HS-5 (cell line): ENCODE results near the gene SHISAL1.
"Not testable (repeated sequence)": the region's sequence is repeated elsewhere in the genome, so short reads cannot be mapped to it uniquely, and the experiment has no call there.

Experiments used
- DNase-seq: peaks from one replicate; pipeline ENCODE4 v3.0.0-alpha.2; 2012; ENCODE audit warnings: low read depth

Gene SHISAL1

DNA sequence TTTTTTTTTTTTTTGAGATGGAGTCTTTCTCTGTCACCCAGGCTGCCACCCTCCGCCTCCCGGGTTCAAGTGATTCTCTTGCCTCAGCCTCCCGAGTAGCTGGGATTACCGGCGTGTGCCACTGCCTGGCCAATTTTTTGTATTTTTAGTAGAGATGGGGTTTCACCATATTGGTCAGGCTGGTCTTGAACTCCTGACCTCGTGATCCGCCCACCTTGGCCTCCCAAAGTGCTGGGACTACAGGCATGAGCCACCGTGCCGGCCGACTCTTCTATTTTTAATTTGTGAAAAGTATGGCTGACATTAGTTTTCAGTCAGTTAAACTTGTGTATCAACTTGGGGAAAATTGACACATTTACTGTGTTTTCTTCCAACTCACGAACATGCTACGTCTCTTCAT is 78.4 kb downstream of the SHISAL1 start:
- not testable (repeated sequence) for DNase-seq

DNA sequence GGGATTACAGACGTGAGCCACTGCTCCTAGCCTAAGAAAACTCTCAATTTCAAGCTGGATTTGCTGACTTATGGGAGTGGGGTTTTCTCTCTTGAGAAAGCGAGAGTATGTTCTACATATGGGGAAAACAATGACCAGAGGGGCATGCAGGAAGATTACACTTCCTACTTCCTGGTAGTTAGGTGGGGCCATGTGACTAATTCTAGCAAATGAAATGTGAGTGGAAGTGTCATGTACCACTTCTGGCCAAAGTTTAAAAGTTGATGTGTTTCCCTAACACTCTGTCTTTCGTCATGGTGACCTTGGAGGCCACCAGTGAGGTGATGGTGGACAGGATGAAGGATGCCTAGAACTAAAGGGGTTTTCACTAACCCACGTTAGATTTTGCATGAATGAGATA is 81.5 kb downstream of the SHISAL1 start:
- DNase-seq: no peak

DNA sequence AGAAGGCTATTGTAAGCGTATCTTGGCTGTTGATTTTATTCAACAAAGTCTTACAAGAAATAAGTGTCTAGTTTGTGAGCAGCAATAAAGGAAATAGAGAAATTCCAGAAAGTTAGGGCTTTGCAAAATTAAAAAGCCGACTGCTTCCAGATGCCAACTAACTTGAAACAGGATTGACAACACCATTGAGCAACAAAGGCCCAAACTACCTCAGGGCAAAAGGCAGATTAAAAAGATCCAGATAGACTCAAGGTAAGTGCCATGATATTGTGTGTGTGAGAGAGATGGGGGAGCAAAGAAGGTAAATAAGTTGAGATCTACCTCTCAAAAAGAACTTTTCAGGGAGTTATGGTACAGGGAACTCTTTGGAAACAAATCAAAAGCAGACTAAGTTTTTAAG is 82.9 kb downstream of the SHISAL1 start:
- no peak for DNase-seq

DNA sequence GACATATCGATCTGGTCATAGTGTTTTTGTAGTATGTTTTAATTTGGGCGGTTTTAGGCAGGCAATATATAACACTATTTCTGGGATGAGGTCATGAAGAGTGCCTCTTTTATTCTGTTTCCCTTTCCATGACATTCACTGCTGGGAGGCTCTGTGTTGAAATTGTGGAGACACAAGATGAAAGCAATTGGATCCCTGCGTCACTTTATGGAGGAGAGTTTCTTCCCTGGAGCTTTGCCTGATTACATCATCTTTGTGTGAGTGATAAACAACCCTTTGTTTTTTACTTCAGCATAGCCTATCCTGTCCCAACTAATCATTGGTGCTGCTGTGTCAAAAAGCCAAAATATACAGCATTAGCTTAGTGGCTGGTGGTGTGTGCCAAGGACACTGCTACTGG is 83.4 kb downstream of the SHISAL1 start:
- DNase-seq: no peak

DNA sequence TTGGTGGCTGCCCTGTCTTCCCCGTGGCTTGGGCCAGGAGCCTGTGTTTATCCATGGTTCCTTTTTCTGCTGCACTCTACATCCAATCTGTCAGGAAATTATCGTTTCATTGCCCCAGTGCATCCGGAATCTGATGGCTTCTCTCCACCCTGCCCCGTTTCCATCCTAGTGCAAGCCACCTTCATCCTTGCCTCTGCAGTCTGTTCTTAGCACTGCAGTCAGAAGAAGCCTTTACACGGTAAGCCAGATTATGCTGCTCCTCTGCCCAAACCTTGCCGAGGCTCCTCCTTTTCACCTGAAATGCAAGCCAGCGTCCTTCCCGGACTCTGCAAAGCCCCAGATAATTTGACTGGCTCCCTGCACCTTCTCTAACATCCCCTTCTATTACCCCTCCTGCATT is 86.9 kb downstream of the SHISAL1 start:
- DNase-seq: no peak

DNA sequence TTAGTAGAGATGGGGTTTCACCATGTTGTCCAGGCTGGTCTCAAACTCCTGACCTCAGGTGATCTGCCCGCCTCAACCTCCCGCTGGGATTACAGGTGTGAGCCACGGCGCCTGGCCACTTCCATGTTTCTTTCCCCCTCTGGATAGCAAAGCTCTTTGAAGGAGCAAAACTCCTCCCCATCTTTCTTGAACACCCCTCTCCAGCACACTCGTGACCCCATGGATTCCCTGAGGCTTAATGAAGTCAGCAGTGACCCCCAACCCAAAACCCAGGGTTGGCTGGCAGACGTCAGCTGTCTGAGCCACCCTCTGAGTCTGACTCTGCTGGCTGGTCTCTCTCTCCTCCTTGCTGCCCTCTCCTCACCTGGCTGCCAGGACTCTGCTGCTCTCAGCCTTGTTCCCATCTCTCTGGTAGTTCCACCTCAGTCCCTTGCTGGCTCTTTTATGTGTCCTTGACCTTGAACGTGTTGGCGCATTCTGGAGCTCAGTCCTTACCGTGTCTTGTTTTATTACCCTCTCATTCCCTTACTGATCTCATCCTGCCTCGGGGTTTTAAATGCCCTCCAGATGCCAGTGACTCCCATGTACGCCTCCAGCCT is 87.6 kb downstream of the SHISAL1 start:
- DNase-seq: no peak

DNA sequence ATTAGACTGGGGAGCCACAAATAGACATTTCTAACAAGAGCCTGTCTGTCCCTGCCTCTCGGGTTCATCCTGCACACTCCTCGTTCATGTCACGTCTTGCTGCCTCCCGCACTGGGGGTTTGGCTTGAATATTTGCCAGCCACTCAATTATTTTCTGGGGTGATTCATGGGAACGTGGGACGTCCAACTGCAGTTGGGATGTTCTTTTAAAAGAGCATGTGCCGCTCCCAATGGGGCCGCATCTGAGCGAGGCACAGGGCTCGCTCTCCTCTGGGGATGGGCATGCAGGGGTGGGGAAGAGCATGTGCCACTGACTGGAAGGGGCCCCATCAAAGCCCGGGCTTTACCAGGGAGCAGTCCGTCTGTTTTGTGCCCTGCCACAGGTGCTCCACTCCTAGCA is 88.6 kb downstream of the SHISAL1 start:
- DNase-seq: no peak

DNA sequence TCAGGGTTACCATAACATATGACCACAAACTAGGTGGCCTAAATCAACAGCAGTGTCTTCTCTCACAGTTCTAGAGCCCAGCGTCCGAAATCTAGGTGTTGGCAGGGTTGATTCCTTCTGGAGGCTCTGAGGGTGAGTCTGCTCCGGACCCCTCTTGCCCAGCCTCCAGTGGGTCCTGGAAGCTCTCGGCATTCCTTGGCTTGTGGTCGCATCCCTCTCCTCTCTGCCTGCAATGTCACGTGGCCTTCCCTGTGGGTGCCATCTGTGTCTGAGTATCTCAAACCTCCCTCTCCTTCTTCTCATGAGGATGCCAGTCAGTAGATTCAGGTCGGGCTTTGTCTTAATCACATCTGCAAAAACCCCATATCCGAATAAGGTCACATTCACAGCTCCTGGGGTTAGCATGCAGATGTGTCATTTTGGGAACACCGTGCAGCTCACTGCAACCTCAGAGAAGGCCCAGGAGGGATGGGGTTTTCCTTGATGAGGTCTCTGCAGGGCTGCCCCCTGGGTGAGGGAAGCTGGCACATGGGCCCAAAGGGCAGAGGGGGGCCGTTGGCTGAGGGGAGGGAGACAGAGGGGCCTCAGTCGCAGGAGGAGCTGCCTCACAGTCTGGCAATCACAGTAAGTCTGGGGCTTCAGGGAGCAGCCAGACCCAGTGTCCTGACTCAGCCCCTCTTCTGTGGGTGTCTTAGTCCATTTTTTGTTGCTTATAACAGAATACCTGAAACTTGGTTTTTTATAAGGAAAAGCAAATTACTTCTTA is 90.9 kb downstream of the SHISAL1 start:
- no peak for DNase-seq

DNA sequence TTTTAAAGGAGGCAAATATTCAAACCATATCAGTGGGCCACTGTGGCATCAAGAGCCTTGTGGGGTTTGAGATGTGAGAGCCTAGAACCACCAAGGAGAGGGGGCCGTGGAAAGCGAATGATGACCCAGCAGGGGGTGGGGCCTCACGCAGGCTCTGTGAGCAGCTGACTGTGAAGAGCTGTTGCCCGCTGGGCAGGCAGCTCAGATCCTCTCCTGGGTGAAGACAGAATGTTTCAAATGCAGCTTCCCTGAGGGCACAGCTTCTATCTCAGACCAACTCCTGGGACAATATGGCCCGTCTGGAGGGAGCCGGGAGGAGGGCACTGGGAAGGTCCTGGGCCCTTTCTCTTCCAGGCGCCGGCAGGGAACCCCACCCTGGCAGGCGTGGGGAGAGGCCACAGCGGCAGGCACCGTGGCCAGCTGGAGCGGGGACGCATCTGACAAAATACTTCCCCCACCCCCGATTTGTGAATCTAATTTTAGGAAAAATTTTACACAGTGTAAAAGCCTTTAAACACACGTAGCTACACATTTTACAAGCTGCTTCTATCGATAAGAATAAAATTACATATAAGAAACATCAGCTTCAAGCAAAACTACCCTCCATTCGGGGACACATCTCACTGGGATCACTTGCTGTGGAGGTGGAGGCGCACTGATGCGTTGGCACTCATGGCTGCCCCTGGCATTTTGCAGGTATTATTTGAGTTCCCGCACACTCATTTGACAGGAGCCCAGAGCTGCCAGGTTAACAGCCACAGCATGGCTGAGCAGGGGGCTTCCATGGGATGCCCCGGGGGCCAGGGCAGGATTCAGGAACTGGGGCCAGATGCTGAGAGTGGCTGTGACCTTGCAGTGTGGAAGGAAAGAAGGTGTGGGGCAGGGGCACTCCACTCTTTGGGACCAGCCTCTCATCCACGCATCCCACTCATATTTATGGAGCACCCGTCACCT is 91.7 kb downstream of the SHISAL1 start:
- no peak for DNase-seq

DNA sequence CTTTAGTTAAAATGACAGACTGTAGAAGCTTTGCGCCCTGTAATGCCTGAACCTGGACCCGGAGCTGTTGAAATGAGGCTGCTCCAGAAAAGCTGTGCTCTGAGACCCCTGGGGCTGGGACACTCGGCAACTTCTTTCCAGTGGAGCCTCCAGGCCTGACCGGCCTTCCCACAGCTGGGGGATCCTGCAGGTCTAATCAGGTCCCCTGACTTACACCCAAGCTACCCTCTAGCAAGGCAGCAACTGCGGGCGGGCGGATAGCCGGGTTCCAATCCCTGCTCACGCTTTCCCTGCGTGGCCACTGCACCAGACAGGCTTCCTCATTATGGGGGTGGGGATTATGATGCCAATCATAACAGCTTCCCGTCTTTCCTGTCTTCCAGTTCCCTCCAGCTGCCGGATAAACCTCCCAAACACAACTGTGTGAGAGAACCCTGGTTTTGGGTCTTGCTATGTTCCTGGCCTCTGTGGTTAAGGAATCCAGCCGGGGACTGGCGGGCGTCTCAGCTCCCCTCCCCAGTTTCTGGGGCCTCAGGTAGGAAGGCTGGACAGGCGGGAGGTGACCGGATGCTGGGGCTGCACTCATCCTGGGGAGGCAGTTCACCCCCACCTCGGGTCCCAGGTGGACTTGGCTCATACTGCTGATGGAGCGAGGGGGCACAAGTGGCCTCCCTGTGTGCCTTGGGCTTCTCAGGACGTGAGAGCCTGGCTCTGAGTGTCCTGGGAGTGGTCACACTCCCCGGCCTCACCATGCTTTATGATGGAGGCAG is 93.5 kb downstream of the SHISAL1 start:
- no peak for DNase-seq

DNA sequence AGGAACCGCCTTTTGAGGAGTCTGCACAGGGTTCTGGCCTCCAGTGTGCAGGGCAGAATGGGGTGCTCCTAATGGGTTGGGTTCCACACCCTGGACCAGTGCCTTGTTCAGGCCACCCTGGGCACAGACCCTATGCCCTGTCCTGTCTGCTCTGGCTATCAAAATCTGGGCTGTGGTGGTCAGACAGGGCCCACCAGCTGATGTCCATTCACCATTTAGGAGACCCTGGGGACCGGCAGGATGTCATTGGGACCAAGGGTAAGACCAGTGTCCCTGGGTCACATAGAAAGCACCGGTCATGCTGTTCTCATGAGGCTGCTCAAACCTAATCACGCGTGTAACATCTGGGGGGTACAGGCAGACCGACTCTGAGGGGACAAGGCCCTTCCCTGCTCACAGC is 94.7 kb downstream of the SHISAL1 start:
- no peak for DNase-seq

DNA sequence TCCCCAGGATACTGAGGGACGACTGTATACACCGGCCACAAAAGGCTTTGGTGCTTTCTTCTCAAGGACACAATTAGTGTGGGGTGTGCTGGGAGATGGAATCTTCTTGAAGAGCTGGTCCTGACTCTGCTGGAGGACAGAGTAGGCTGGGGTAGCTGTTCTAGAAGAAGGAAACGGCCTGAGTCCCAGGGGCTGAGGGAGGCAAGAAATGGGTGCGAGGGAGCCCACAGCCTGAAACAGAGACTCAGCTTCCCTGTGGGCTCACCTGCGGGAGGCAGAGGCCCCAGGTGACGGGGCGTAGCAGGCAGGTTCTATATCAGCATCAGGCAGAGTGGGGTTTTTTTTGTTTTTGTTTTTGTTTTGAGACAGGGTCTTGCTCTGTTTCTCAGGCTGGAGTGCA is 95.4 kb downstream of the SHISAL1 start:
- DNase-seq: no peak

DNA sequence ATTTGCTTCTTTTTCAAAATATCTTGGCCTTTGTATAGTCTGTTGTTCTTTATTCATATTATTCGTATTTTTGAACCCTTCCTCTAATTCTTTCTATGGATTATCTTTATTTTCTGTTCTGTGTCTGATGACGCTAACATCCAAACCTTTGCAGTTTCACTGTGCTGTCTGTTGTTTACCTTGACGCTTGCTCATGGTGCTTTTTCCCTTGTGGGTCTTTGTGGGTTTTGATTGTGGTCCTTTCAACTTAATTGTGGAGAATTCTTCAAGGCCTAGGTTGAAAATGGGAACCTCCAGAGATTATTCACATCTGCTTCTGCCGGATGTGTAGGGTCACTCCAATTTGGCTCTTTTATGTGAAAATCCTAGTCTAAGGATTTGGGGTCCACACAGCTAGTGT is 97.5 kb downstream of the SHISAL1 start:
- DNase-seq: no peak

DNA sequence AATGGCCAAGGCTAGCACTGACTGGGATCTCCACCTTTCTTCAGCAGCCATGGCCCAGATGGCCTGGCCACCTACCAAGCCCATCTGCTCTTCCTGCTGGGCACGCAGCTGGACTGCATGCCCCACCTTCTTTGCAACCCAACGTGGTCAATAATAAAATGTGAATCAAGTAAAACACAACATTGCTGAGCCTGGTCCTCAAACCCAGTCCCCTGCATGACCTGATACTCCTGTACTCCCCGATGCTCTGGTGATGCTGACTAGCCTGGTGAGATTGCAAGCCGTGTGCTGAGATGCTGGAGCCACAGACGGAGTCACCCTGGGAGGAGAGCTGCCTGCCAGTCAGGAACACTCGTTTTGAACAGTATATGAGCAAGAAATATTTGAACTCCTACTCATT is 98.0 kb downstream of the SHISAL1 start:
- DNase-seq: no peak

DNA sequence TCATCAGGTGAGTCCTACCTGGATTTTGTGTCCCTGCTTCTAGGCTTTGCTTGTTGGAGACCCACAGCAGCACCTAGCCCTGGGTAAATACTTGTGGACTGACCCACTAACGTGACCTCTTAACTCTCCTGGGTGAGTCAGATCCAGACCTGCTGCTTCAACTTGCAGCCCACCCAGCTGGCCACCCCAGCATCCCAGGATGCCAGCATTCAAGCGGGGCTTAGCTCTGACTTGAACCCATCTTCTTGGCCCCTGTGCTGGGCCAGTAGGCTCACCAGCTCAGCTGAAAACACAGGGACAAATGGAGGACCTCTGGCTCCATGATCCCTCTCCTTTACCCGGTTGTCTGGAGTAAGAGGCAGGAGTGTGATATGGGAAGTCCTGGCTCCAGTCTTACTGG is 98.6 kb downstream of the SHISAL1 start:
- DNase-seq: no peak

DNA sequence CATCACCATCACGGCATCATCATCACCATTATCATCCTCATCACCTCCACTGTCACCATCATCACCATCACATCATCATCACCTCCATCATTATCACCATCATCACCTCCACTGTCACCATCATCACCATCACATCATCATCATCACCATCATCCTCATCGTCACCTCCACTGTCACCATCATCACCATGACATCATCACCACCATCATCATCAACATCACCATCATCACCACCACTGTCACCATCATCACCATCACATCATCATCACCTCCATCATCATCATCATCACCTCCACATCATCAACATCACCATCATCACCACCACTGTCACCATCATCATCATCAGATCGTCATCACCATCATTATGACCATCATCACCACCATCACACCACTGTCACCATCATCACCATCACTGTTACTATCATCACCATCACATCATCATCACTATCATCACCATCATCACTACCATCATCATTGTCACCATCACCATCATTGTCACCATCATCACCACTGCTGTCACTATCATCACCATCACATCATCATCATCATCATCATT is 99.2 kb downstream of the SHISAL1 start:
- DNase-seq: no peak

DNA sequence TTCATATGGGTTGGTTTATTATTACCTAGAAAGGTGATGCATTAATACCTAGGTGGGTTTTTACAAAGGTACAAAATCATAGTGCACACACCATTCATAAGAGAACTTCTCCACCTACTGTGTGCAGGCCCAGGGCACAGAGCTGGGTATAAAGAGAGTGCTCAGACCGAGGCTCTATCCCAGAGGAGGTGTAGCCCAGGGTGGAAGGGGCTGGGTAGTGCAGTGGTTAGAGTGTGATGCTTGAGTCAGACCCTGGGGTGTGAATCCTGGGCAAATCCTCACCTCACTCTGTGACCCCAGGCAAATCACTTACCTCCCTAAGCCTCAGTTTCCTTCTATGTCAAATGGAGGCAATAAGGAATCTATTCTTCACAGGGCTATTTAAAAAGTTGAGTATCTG is 99.8 kb downstream of the SHISAL1 start:
- no peak for DNase-seq

DNA sequence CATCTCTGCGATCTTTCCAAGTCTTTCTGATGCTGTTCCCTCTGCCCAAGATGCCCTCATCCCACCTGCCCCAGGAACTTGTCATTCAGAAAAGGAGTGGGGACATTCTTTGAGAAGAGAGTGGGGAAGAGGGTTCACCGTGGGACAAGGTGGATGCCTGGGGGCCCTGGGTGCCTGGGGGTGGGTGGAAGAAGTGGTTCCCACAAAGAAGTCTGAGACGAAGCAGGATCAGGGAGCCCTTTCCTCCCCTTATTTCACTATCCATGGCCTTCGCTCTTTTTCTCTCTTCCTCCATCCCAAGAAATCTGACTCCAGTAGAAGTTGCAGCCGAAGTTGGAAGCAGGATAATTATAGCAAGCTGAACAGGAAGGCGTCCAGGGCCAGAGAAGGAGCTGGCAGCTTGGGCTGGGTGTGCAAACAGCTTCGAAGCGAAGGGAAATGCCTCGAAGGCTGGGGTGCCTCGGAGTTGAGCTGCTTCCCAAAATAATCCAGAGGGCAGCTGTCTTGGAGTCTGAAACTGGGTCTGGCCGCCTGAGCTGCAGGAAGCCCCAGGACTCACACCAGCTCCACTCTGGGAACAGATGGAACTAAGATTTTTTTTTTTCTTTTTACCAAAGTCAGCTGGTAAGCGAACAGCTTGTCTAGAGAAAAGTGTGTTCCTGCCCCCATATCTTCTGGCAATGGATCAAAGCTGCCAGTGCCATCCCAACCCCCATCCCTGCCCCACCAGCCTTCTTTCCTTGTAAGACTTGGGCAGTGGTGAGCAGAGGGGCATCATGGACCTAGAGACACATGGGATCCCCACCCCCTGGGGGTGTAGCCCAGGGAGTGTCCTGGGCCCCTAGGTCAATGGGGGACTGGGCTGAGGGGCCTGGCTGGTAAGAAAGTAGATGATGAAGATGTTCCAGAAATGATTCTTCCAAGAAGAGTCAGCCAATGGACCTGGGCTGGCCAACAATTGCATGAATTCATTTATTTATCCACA is 100.5 kb downstream of the SHISAL1 start:
- no peak for DNase-seq

DNA sequence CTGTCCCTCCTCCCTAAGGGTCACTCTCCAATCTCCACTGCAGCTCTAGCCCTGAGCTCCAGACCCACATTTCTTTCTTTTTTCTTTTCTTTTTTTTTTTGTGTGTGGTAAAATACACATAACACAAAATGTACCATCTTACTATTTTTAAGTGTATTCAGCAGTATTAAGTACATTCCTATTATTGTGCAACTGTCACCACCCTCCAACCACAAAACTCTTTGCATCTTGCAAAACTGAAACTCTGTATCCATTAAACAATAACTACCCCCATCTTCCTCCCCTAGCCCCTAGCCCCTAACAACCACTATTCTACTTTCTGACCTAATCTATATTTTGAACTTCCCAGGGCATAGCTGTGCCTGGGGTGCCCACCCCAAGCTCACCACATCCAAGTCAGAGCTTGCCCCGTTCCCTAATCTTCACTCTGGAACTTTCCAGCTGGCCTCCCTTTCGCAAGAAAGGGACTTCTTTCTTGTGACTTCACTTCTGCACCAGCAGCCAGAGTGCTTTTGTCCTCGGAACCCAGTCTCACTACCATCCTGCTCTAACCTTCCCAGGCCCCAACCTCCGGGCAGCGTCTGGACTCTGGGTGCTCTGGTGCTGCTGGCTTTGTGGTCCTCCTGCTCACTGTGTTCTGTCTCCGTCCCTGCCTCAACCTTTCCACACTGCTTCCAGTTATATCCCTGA is 101.3 kb downstream of the SHISAL1 start:
- DNase-seq: no peak

DNA sequence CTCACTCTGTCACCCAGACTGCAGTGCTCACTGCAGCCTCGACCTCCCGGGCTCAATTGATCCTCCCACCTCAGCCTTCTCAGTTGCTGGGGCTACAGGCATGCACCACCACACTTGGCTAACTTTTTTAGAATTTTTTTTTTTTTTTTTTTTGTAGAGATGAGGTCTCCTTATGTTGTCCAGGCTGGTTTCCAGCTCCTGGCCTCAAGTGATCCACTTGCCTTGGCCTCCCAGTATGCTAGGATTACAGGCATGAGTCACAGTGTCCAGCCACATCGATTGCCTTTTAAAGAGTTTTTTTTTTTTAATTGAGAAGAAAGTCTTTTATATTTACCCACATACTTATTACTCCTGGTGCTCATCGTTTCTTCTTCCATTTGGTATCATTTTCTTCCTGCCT is 102.0 kb downstream of the SHISAL1 start:
- DNase-seq: no peak
